Left lung (tissue), 10 donors: Measurements from ENCODE around the gene ANGPT4. TPM values are rescaled to one million over a fixed set of nuclear protein-coding genes. Genes with fewer than 3 reads are reported as not detected.
"Not testable (repeated sequence)": the region's sequence is repeated elsewhere in the genome, so short reads cannot be mapped to it uniquely, and the experiment has no call there.

Source experiments
- ATAC-seq: fragments of 200-7000 bp; cut with Tn5 transposase; one replicate; pipeline ENCODE4 v1.9.1; 2020; ENCODE audit warnings: moderate library complexity
- DNase-seq, 4 donors: peaks; one replicate each; pipeline ENCODE4 v3.0.0-alpha.2; 2013 to 2020
- H3K27ac ChIP-seq, 2 donors: fragments of 200-600 bp; sonication (generic) in 1 of 2; one replicate each; pipeline versions ENCODE4 v1.5.0 to v1.8.0; 2020 to 2021
- H3K27me3 ChIP-seq, 2 donors: fragments of 200-600 bp; sonication (generic) in 1 of 2; one replicate each; pipeline versions ENCODE4 v1.5.0 to v1.8.0; 2020 to 2021
- H3K36me3 ChIP-seq, 2 donors: fragments of 200-600 bp; sonication (generic) in 1 of 2; one replicate each; pipeline versions ENCODE4 v1.5.0 to v1.8.0; 2020 to 2021
- H3K4me1 ChIP-seq, 2 donors: fragments of 200-600 bp; one replicate each; pipeline ENCODE4 v1.8.0; 2021
- H3K4me3 ChIP-seq, 2 donors: fragments of 200-600 bp; sonication (generic) in 1 of 2; one replicate each; pipeline versions ENCODE4 v1.5.0 to v1.8.0; 2020 to 2021; ENCODE audit warnings: mild to moderate bottlenecking in 1 of 2
- H3K9me3 ChIP-seq, 2 donors: fragments of 200-600 bp; sonication (generic) in 1 of 2; one replicate each; pipeline versions ENCODE4 v1.5.0 to v1.8.0; 2020 to 2021
- intact Hi-C, 2 donors: fragments of 100-400 bp; cut with DNase I; formaldehyde crosslinking; loops; one replicate each; pipeline versions ENCODE4 v1.11.2 to v1.14.2; 2022
- polyA plus RNA-seq, 6 donors: library from polyadenylated mRNA; unstranded; fragments of 120-200 nt; gene quantifications; one replicate each; pipeline ENCODE4 v1.2.1, GENCODE V29; 2013; ENCODE audit not compliant: insufficient read length in 6 of 6
- total RNA-seq, 2 donors: library from RNA; stranded (reverse); fragmentation: NEBNext Ultra II Directional; extraction: Animal tissue kit (Norgen Biotek cat#: 25700); gene quantifications; one replicate each; pipeline ENCODE4 v1.2.1, GENCODE V29; 2021
- TF ChIP-seq, protein P1 (sequence below), 2 donors: fragments of 200-600 bp; sonication (generic) in 1 of 2; IDR thresholded peaks; one replicate each; pipeline versions ENCODE4 v1.5.0 to v1.8.0; 2021; ENCODE audit warnings: antibody characterized with exemption in 2 of 2
- donor health status: DM: no; HTN: yes; CAD: no.
- donor health status: DM: no; HTN: no; CAD: no.

Gene ANGPT4
- total and polyA plus RNA-seq, 8 donors, result 0.06 to 0.20 (median 0.10) TPM

DNA sequence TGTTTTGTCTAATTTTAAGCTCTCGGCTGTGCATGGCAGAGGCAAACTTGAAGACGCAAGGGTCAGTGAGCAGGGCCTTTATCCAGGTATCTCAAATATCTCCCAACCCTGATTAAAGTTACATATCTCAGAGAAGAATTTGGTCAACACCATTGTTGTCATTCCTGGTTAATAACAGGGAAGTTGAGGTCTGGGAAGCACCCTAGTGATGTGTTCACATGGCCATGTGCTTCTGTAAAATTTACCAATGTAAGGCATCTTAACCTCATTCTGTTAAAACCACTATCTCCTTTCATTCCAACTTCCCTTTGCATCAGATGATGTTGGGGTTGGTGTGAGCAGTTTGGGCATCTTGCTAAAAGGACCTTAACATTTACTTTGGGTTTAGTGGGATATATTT is 86.6 kb downstream of the ANGPT4 start:
- intact Hi-C loops, result no loop called here
- H3K27ac ChIP-seq, result no peak overlapping the region
- H3K9me3 ChIP-seq, result no peaks in the 10 kb centered on the region
- peaks cover 0 to 17% of the 10 kb centered on the region in 2 donors for H3K4me1 ChIP-seq
- no peaks in the 10 kb centered on the region for H3K36me3 ChIP-seq
- DNase-seq, result no peak
- H3K4me3 ChIP-seq, result no peak overlapping the region
- TF ChIP-seq, protein P1, sequence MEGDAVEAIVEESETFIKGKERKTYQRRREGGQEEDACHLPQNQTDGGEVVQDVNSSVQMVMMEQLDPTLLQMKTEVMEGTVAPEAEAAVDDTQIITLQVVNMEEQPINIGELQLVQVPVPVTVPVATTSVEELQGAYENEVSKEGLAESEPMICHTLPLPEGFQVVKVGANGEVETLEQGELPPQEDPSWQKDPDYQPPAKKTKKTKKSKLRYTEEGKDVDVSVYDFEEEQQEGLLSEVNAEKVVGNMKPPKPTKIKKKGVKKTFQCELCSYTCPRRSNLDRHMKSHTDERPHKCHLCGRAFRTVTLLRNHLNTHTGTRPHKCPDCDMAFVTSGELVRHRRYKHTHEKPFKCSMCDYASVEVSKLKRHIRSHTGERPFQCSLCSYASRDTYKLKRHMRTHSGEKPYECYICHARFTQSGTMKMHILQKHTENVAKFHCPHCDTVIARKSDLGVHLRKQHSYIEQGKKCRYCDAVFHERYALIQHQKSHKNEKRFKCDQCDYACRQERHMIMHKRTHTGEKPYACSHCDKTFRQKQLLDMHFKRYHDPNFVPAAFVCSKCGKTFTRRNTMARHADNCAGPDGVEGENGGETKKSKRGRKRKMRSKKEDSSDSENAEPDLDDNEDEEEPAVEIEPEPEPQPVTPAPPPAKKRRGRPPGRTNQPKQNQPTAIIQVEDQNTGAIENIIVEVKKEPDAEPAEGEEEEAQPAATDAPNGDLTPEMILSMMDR (IDR thresholded peaks at IDR 0.05), result no peak
- no peak for ATAC-seq
- H3K27me3 ChIP-seq, result no peaks in the 10 kb centered on the region

- H3K27me3 ChIP-seq, result no peaks in the 10 kb centered on the region
- ATAC-seq (no peak), DNase-seq (no peak)
- no peaks in the 10 kb centered on the region for H3K36me3 ChIP-seq
- no peak overlapping the region for H3K4me3 ChIP-seq
- H3K9me3 ChIP-seq, result no peaks in the 10 kb centered on the region
- intact Hi-C loops, result no loop called here
- TF ChIP-seq, protein P1 (IDR thresholded peaks at IDR 0.05), result no peak
- H3K4me1 ChIP-seq, result peaks cover 0 to 11% of the 10 kb centered on the region in 2 donors
- no peak overlapping the region for H3K27ac ChIP-seq
Measured at GRCh38 chr20:828987-829386, 87.1 kb downstream of the ANGPT4 start.

DNA sequence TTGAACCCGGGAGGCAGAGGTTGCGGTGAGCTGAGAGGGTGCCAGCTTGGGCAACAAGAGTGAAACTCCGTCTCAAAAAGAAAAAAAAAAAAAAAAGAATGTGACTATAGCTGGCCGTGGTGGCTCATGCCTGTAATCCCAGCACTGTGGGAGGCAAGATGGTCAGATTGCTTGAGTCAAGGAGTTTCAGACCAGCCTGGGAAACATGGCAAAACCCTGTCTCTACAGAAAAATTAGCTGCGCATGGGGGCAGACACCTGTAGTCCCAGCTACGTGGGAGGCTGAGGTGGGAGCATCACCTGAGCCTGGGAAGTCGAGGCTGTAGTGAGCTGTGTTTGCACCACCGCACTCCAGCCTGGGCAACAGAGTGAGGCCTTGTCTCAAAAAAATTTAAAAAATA is 88.2 kb downstream of the ANGPT4 start:
- H3K27me3 ChIP-seq, H3K9me3 ChIP-seq, intact Hi-C loops, ATAC-seq, H3K36me3 ChIP-seq, H3K27ac ChIP-seq, DNase-seq, H3K4me1 ChIP-seq, H3K4me3 ChIP-seq: not testable (repeated sequence)

GRCh38 chr20:826695-827323 is 89.3 kb downstream of the ANGPT4 start:
- Histone ChIP-seq H3K36me3 (no peaks in the 10 kb centered on the region), H3K4me1 (no peaks in the 10 kb centered on the region), H3K4me3 (no peak overlapping the region), H3K27ac (no peak overlapping the region), H3K27me3 (no peaks in the 10 kb centered on the region), H3K9me3 (no peaks in the 10 kb centered on the region)
- ATAC-seq (no peak), DNase-seq (no peak)
- TF ChIP-seq, protein P1 (IDR thresholded peaks at IDR 0.05), result no peak
- intact Hi-C loops, result no loop called here

GRCh38 chr20:825710-826421 is 90.3 kb downstream of the ANGPT4 start:
- DNase-seq (no peak), ATAC-seq (peak; percentile 47)
- no peaks in the 10 kb centered on the region for H3K36me3 ChIP-seq
- TF ChIP-seq, protein P1 (IDR thresholded peaks at IDR 0.05), result no peak
- intact Hi-C loops, result no loop called here
- no peaks in the 10 kb centered on the region for H3K9me3 ChIP-seq
- no peaks in the 10 kb centered on the region for H3K27me3 ChIP-seq
- H3K4me1 ChIP-seq, result no peaks in the 10 kb centered on the region
- H3K27ac ChIP-seq, result no peak overlapping the region
- no peak overlapping the region for H3K4me3 ChIP-seq
